Measurements from ENCODE around the gene BRIP1.

The BRIP1 gene

GRCh38 chr17:61735807-61736206 is 127.5 kb downstream of the BRIP1 start:
- Histone ChIP-seq H3K9ac (ENCODE audit: low read length) (no peak overlapping the region), H3K4me1 (ENCODE audit: low read length) (no peaks in the 10 kb centered on the region), H3K9me3 (ENCODE audit: insufficient read depth, low read length) (peaks cover 8% of the 10 kb centered on the region; the same call in 1 of the 2 replicates), H3K4me2 (ENCODE audit: low read length) (no peak overlapping the region), H3K36me3 (replicated peaks; ENCODE audit: low read depth, low read length) (peaks cover 34% of the 10 kb centered on the region), H3K27me3 (ENCODE audit: low read depth, low read length) (no peaks in the 10 kb centered on the region), H3K79me2 (ENCODE audit: low read length) (no peaks in the 10 kb centered on the region), H3K4me3 (ENCODE audit: low read length) (no peak overlapping the region), H2AFZ (ENCODE audit: low read depth, low read length) (no peak overlapping the region), H3K27ac (ENCODE audit: low read length) (no peak overlapping the region), H4K20me1 (ENCODE audit: insufficient read depth, low read length) (no peaks in the 10 kb centered on the region)
- TF ChIP-seq EZH2phosphoT487 (IDR thresholded peaks at IDR 0.05; ENCODE audit: low read depth) (no peak), CTCF (IDR thresholded peaks at IDR 0.05; ENCODE audit: low read depth, low read length) (no peak)

- Histone ChIP-seq H2AFZ (ENCODE audit: low read depth, low read length) (no peak overlapping the region), H3K36me3 (replicated peaks; ENCODE audit: low read depth, low read length) (peaks cover 29% of the 10 kb centered on the region), H3K9me3 (ENCODE audit: insufficient read depth, low read length) (peaks cover 8% of the 10 kb centered on the region; the same call in 1 of the 2 replicates)
These were observed 128.9 kb downstream of the BRIP1 start for GRCh38 chr17:61734466-61734865.

GRCh38 chr17:61734012-61734411 is 129.3 kb downstream of the BRIP1 start:
- no peak overlapping the region for H3K4me2 ChIP-seq (ENCODE audit: low read length)
- no peaks in the 10 kb centered on the region for H4K20me1 ChIP-seq (ENCODE audit: insufficient read depth, low read length)
- no peaks in the 10 kb centered on the region for H3K79me2 ChIP-seq (ENCODE audit: low read length)
- no peak overlapping the region for H2AFZ ChIP-seq (ENCODE audit: low read depth, low read length)
- H3K4me3 ChIP-seq (ENCODE audit: low read length) = no peak overlapping the region
- H3K27me3 ChIP-seq (ENCODE audit: low read depth, low read length) = no peaks in the 10 kb centered on the region
- TF ChIP-seq EZH2phosphoT487 (IDR thresholded peaks at IDR 0.05; ENCODE audit: low read depth) = no peak
- TF ChIP-seq CTCF (IDR thresholded peaks at IDR 0.05; ENCODE audit: low read depth, low read length) = no peak
- peaks cover 8% of the 10 kb centered on the region; the same call in 1 of the 2 replicates for H3K9me3 ChIP-seq (ENCODE audit: insufficient read depth, low read length)
- H3K27ac ChIP-seq (ENCODE audit: low read length) = no peak overlapping the region
- H3K36me3 ChIP-seq (replicated peaks; ENCODE audit: low read depth, low read length) = peaks cover 25% of the 10 kb centered on the region
- no peaks in the 10 kb centered on the region for H3K4me1 ChIP-seq (ENCODE audit: low read length)
- no peak overlapping the region for H3K9ac ChIP-seq (ENCODE audit: low read length)

More at GRCh38 chr17:61734466-61734865, 128.9 kb downstream of the BRIP1 start:
- Histone ChIP-seq H3K27me3 (ENCODE audit: low read depth, low read length) (no peaks in the 10 kb centered on the region), H3K27ac (ENCODE audit: low read length) (no peak overlapping the region), H3K79me2 (ENCODE audit: low read length) (no peaks in the 10 kb centered on the region), H4K20me1 (ENCODE audit: insufficient read depth, low read length) (no peaks in the 10 kb centered on the region), H3K4me1 (ENCODE audit: low read length) (no peaks in the 10 kb centered on the region), H3K4me2 (ENCODE audit: low read length) (no peak overlapping the region), H3K4me3 (ENCODE audit: low read length) (no peak overlapping the region), H3K9ac (ENCODE audit: low read length) (no peak overlapping the region)
- TF ChIP-seq CTCF (IDR thresholded peaks at IDR 0.05; ENCODE audit: low read depth, low read length) (no peak), EZH2phosphoT487 (IDR thresholded peaks at IDR 0.05; ENCODE audit: low read depth) (no peak)

- TF ChIP-seq CTCF (IDR thresholded peaks at IDR 0.05; ENCODE audit: low read depth, low read length) (no peak), EZH2phosphoT487 (IDR thresholded peaks at IDR 0.05; ENCODE audit: low read depth) (no peak)
- Histone ChIP-seq H2AFZ (ENCODE audit: low read depth, low read length) (no peak overlapping the region), H3K27me3 (ENCODE audit: low read depth, low read length) (no peaks in the 10 kb centered on the region), H3K36me3 (replicated peaks; ENCODE audit: low read depth, low read length) (peaks cover 17% of the 10 kb centered on the region), H3K9ac (ENCODE audit: low read length) (no peak overlapping the region), H3K4me3 (ENCODE audit: low read length) (no peak overlapping the region), H4K20me1 (ENCODE audit: insufficient read depth, low read length) (no peaks in the 10 kb centered on the region), H3K4me1 (ENCODE audit: low read length) (no peaks in the 10 kb centered on the region), H3K27ac (ENCODE audit: low read length) (no peak overlapping the region), H3K79me2 (ENCODE audit: low read length) (no peaks in the 10 kb centered on the region), H3K4me2 (ENCODE audit: low read length) (no peak overlapping the region), H3K9me3 (ENCODE audit: insufficient read depth, low read length) (peaks cover 8% of the 10 kb centered on the region; the same call in 1 of the 2 replicates)
These were observed 130.3 kb downstream of the BRIP1 start for GRCh38 chr17:61733021-61733420.

Measured in OCI-LY3 (cell line).